Naive B cell (primary cell): ENCODE data around the gene ZDHHC12. TPM values are rescaled to one million over a fixed set of nuclear protein-coding genes. Genes with fewer than 3 reads are reported as not detected.
A peak's percentile ranks its signal among the peaks of the same experiment; 100 is the strongest.

ENCODE experiments used
- ATAC-seq, 2 donors: fragments of 150-1000 bp; cut with Tn5 transposase; 2 replicates each; pipeline ENCODE4 v1.10.0; 2021; ENCODE audit warnings: low read depth in 2 of 2, mild to moderate bottlenecking in 2 of 2, moderate library complexity in 2 of 2
- DNase-seq: peaks from one replicate; pipeline ENCODE4 v3.0.0; 2022
- H3K27ac Mint-ChIP-seq, 6 donors: one replicate each; pipeline ENCODE4 v1.8.0; 2020 to 2022; ENCODE audit warnings: mild to moderate bottlenecking in 6 of 6, mixed read lengths in 6 of 6, moderate library complexity in 5 of 6, inconsistent platforms in 2 of 6
- H3K27me3 Mint-ChIP-seq, 3 donors: one replicate each; pipeline ENCODE4 v1.8.0; 2021 to 2022; ENCODE audit warnings: mixed read lengths in 3 of 3, mild to moderate bottlenecking in 1 of 3
- H3K36me3 Mint-ChIP-seq, 2 donors: one replicate each; pipeline ENCODE4 v1.8.0; 2020 to 2022; ENCODE audit warnings: mixed read lengths in 2 of 2, inconsistent platforms in 1 of 2, mild to moderate bottlenecking in 1 of 2
- H3K4me1 Mint-ChIP-seq, 3 donors: one replicate each; pipeline ENCODE4 v1.8.0; 2020 to 2022; ENCODE audit warnings: mixed read lengths in 3 of 3, inconsistent platforms in 1 of 3, mild to moderate bottlenecking in 1 of 3, moderate library complexity in 1 of 3
- H3K4me3 Mint-ChIP-seq, 8 donors: one replicate each; pipeline ENCODE4 v1.8.0; 2020 to 2022; ENCODE audit warnings: mild to moderate bottlenecking in 8 of 8, mixed read lengths in 8 of 8, moderate library complexity in 8 of 8, inconsistent platforms in 2 of 8
- H3K9me3 Mint-ChIP-seq, 7 donors: one replicate each; pipeline ENCODE4 v1.8.0; 2020 to 2022; ENCODE audit warnings: mixed read lengths in 7 of 7, mild to moderate bottlenecking in 5 of 7, inconsistent platforms in 2 of 7, moderate library complexity in 1 of 7
- polyA plus RNA-seq, 6 donors: library from polyadenylated mRNA; unstranded; fragments of 300-500 nt; fragmentation: Illumina TruSeq; gene quantifications; one replicate each; pipeline ENCODE4 v1.2.3, GENCODE V29; 2021; ENCODE audit warnings: low read depth in 6 of 6

ZDHHC12 gene
- polyA plus RNA-seq, 6 donors from 2014 or later = 17.9 to 47.6 (median 43.2) TPM

DNA sequence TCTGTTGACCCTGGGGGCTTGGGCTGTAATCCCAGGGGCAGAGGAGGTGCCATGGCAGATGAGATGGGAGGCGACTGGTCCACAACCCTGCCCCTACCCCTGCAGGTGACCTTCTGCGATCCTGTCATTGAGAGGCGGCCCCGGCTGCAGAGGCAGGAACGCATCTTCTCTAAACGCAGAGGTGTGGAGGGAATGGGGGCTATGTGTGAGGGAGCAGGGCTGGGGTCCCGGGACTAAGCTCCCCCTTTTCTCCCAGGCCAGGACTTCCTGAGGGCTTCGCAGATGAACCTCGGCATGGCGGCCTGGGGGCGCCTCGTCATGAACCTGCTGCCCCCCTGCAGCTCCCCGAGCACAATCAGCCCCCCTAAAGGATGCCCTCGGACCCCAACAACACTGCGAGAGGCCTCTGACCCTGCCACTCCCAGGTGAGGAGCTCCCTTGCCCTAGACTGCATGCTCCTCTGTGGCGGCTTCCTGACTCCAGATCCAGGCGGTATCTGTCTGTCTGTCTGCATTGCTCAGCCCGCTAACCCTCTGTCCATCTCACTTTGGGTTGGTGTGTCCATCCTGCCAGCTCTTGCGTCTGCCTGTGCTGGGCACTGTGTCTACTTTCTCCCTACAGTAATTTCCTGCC, 9.9 kb downstream of the ZDHHC12 start:
- H3K9me3 Mint-ChIP-seq = no peaks in the 10 kb centered on the region
- ATAC-seq (no peak), DNase-seq (no peak)
- no peaks in the 10 kb centered on the region for H3K27me3 Mint-ChIP-seq
- peaks cover 0 to 2% (median 0%) of the 10 kb centered on the region in 3 donors for H3K4me1 Mint-ChIP-seq
- no peak overlapping the region for H3K4me3 Mint-ChIP-seq
- no peaks in the 10 kb centered on the region for H3K36me3 Mint-ChIP-seq
- peak overlapping the region in 1 of 6 donors; percentile 20 for H3K27ac Mint-ChIP-seq

DNA sequence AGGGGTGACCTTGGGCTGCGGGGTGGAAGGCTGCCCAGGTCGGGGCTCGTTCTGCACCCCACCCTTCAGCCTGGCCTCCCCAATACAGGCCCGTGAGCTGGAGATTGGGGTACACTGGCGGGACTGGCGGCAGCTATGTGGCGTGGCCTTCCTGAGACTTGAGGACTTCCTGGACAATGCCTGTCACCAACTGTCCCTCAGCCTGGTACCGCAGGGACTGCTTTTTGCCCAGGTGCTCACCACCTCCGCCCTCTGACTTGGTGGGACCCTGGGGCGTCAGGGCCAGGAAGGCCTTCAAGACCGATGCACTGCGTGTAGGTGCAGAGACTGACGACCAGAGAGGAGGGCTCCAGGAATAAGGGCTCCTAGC, 10.5 kb downstream of the ZDHHC12 start:
- no peak for DNase-seq
- H3K27me3 Mint-ChIP-seq = no peaks in the 10 kb centered on the region
- H3K36me3 Mint-ChIP-seq = no peaks in the 10 kb centered on the region
- ATAC-seq = no peak
- H3K4me1 Mint-ChIP-seq = peaks cover 0 to 2% (median 0%) of the 10 kb centered on the region in 3 donors
- H3K9me3 Mint-ChIP-seq = no peaks in the 10 kb centered on the region
- no peak overlapping the region for H3K4me3 Mint-ChIP-seq
- H3K27ac Mint-ChIP-seq = no peak overlapping the region

DNA sequence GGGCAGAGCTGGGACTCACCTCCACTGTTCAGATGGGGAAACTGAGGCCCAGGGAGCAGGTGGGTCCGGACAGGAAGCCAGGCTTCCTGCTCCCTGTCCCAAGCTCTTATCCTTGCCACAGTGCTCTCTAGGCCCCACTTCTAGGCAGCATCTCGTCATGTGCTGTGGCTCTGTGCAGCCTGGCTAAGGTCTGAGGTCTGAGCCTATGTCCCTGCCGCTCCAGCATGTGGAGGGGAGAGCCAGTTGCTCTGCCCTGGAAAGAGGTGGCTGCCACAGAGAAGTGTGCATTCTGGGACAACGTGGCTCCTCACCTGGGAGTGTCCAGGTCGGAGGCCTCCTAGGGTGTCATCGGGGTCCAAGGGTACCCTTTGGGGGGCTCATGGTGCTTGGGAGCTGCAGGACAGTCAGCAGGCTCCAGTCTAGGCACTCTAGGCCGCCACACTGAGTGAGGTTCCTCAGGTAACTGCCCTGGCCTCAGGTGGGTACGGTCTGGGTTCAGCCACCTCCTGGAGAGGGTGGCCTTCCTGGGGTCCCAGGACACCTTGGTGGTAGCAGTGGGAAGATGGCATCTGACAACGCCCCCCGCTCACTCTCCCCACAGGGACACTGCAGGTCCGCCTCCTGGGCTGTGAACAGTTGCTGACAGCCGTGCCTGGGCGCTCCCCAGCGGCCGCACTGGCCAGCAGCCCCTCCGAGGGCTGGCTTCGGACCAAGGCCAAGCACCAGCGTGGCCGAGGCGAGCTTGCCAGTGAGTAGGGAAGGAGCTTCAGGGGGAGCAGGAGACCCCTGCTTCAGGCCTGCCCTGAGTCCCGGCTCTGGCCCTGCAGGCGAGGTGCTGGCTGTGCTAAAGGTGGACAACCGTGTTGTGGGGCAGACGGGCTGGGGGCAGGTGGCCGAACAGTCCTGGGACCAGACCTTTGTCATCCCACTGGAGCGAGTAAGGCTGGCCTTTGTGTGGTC, 11.2 kb downstream of the ZDHHC12 start:
- Mint-ChIP-seq H3K9me3 (no peaks in the 10 kb centered on the region), H3K27me3 (no peaks in the 10 kb centered on the region), H3K4me3 (peak overlapping the region in 2 of 8 donors; percentile 42 to 45), H3K4me1 (peaks cover 0 to 2% (median 0%) of the 10 kb centered on the region in 3 donors), H3K27ac (no peak overlapping the region), H3K36me3 (no peaks in the 10 kb centered on the region)
- no peak for ATAC-seq
- DNase-seq = no peak

DNA sequence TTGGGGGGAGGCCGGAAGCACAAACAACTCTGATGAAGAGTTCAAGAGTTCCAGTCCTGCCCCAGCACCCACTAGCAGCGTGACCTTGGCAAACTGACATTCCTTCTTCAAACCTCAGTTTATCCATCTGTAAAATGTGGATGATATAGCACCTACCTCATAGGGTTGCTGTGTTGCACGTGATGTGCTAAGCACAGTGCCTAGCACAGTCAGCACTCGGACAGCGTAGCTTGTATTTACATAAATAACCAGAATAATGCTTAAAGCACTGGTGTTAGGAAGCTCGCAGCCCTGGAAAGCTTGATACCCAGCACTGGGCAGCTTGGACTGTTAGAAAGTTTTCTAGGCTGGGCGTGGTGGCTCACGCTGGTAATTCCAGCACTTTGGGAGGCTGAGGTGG, 16.5 kb downstream of the ZDHHC12 start:
- H3K9me3 Mint-ChIP-seq = no peaks in the 10 kb centered on the region
- H3K4me1 Mint-ChIP-seq = peaks cover 6 to 7% (median 6%) of the 10 kb centered on the region in 3 donors
- DNase-seq (no peak), ATAC-seq (no peak)
- H3K36me3 Mint-ChIP-seq = no peaks in the 10 kb centered on the region
- no peaks in the 10 kb centered on the region for H3K27me3 Mint-ChIP-seq
- no peak overlapping the region for H3K27ac Mint-ChIP-seq
- no peak overlapping the region for H3K4me3 Mint-ChIP-seq

DNA sequence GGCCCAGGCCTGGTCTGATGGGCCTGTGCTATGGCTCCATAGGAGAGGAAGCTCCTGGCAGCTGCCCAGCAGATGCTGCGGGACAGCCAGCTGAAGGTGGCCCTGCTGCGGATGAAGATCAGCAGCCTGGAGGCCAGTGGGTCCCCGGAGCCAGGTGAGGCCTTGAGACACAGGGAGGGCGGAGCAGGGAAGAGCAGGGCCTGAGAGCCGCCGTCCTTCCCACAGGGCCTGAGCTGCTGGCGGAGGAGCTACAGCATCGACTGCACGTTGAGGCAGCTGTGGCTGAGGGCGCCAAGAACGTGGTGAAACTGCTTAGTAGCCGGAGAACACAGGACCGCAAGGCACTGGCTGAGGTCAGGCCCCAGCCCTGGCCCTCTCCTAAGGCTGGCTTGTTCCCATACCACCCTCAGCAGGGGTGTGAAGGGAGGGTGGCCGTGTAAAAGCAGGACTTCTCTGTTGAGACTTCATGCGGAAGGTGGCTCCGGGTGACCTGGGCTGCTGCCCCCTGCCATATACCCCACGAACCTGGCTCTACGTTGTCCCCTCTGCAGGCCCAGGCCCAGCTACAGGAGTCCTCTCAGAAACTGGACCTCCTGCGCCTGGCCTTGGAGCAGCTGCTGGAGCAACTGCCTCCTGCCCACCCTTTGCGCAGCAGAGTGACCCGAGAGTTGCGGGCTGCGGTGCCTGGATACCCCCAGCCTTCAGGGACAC, 17.1 kb downstream of the ZDHHC12 start:
- no peak for ATAC-seq
- Mint-ChIP-seq H3K4me3 (peak overlapping the region in 1 of 8 donors; percentile 30), H3K27me3 (no peaks in the 10 kb centered on the region), H3K27ac (no peak overlapping the region), H3K36me3 (no peaks in the 10 kb centered on the region), H3K4me1 (peaks cover 10 to 12% (median 10%) of the 10 kb centered on the region in 3 donors), H3K9me3 (no peaks in the 10 kb centered on the region)
- no peak for DNase-seq

DNA sequence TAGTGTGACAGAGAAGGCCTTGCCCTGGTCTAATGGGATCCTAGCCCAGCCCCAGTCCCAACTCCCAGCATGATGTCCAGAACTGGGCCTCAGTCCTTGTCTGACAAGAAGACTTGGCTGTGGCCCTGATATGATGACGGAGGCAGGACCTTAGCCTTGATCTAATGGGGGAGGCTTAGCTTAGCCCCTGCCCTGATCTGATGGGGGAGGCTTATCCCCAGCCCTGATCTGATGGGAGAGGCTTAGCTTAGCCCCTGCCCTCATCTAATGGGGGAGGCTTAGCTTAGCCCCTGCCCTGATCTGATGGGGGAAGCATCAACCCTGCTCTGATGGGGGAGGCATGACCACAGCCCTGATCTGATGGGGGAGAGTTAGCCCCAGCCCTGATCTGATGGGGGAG, 17.9 kb downstream of the ZDHHC12 start:
- peaks cover 16% of the 10 kb centered on the region in 3 donors for H3K4me1 Mint-ChIP-seq
- ATAC-seq (no peak), DNase-seq (no peak)
- no peaks in the 10 kb centered on the region for H3K9me3 Mint-ChIP-seq
- H3K27me3 Mint-ChIP-seq = no peaks in the 10 kb centered on the region
- peak overlapping the region in 1 of 8 donors; percentile 18 for H3K4me3 Mint-ChIP-seq
- H3K36me3 Mint-ChIP-seq = no peaks in the 10 kb centered on the region
- H3K27ac Mint-ChIP-seq = peak overlapping the region in 2 of 6 donors; percentile 50 to 81

DNA sequence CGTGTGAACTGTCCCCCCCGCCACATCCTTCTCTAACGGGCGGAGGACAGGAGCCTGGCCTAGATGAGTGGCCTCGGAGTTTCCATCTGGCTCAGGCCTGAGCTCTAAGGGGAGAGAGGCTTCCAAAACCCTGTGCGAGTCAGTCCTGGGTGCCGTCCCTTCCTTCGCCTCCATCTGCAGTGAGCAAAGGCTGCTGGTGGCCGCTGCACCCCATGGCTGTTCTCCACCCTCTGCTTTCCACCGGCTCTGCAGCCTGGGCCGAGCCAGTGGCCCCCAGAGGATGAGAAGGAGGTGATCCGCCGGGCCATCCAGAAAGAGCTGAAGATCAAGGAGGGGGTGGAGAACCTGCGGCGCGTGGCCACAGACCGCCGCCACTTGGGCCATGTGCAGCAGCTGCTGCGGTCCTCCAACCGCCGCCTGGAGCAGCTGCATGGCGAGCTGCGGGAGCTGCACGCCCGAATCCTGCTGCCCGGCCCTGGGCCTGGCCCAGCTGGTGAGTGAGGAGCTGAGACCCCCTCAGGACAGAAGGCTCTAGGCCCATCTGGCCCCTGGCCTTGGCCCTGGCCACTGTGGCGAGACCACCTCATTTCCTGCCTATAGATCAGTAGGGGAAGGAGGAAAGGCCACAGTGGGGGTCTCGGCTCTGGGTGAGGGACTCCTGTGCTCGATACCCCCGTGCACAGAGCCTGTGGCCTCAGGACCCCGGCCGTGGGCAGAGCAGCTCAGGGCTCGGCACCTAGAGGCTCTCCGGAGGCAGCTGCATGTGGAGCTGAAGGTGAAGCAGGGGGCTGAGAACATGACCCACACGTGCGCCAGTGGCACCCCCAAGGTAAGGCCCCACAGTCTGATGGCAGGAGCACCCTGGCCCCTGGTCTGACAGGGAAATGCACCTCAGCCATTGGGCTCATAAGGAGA, 18.6 kb downstream of the ZDHHC12 start:
- H3K27me3 Mint-ChIP-seq = no peaks in the 10 kb centered on the region
- DNase-seq (no peak), ATAC-seq (no peak)
- no peak overlapping the region for H3K27ac Mint-ChIP-seq
- peak overlapping the region in 3 of 8 donors; percentile 59 to 76 (median 60) for H3K4me3 Mint-ChIP-seq
- H3K36me3 Mint-ChIP-seq = no peaks in the 10 kb centered on the region
- no peaks in the 10 kb centered on the region for H3K9me3 Mint-ChIP-seq
- H3K4me1 Mint-ChIP-seq = peaks cover 16% of the 10 kb centered on the region in 3 donors

DNA sequence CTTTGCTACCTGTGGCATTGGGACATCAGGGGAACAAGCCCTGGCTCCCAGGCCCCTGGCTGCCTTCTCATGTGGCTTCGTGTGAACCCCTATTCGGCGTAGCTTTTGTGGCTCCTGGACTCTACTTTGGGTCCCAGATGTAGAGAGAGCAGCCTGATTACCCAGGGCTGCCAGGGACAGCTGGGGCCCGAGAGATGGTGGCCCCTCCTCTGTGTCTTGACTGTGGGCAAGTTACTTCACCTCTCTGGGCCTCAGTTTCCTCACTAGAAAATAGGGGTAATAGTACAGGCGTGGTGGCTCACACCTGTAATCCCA, 19.6 kb downstream of the ZDHHC12 start:
- no peaks in the 10 kb centered on the region for H3K27me3 Mint-ChIP-seq
- ATAC-seq = no peak
- DNase-seq = no peak
- peaks cover 16% of the 10 kb centered on the region in 3 donors for H3K4me1 Mint-ChIP-seq
- H3K9me3 Mint-ChIP-seq = no peaks in the 10 kb centered on the region
- no peak overlapping the region for H3K27ac Mint-ChIP-seq
- H3K36me3 Mint-ChIP-seq = no peaks in the 10 kb centered on the region
- peak overlapping the region in 7 of 8 donors; percentile 29 to 90 (median 81) for H3K4me3 Mint-ChIP-seq

DNA sequence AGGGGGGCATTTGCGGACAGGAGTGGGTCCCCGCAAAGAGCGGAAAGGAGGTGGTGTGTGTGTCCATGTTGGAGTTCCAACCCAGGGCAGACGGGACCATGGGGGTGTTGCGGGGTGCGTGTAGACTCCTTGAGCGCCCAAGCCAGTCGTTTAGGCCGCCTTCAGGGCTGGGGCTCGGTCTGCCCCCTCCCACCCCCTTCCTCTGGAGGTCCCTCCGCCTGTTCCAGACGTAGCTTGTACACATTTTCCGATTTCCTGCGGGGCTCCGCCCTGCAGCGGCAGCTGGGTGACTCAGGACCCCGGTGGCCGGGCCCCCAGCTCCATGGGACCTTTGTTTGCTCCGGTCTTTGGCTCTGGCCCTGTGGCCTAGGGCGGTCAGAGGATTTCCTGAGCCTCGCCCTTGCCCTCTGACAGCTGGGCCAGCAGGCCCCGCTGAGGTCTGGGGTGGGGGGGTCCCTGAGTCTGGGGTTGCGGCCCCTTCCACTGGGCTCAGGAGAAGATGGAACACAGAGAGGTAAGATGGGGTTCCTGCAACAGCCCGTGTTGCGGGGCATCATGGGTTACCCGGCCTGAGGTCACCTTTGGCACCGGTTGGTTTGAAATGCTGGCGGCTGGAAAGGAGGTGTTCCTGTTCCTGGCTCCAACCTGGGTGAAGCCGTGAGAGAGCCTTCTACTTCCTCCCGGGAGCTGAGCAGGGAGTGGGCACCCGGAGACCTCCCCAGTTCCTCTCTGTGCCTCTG, 20.1 kb downstream of the ZDHHC12 start:
- peaks cover 16% of the 10 kb centered on the region in 3 donors for H3K4me1 Mint-ChIP-seq
- no peak for DNase-seq
- H3K27ac Mint-ChIP-seq = peak overlapping the region in 1 of 6 donors; percentile 45
- no peaks in the 10 kb centered on the region for H3K27me3 Mint-ChIP-seq
- H3K4me3 Mint-ChIP-seq = peak overlapping the region; percentile 76 to 90 (median 87)
- no peaks in the 10 kb centered on the region for H3K36me3 Mint-ChIP-seq
- H3K9me3 Mint-ChIP-seq = no peaks in the 10 kb centered on the region
- ATAC-seq = no peak

DNA sequence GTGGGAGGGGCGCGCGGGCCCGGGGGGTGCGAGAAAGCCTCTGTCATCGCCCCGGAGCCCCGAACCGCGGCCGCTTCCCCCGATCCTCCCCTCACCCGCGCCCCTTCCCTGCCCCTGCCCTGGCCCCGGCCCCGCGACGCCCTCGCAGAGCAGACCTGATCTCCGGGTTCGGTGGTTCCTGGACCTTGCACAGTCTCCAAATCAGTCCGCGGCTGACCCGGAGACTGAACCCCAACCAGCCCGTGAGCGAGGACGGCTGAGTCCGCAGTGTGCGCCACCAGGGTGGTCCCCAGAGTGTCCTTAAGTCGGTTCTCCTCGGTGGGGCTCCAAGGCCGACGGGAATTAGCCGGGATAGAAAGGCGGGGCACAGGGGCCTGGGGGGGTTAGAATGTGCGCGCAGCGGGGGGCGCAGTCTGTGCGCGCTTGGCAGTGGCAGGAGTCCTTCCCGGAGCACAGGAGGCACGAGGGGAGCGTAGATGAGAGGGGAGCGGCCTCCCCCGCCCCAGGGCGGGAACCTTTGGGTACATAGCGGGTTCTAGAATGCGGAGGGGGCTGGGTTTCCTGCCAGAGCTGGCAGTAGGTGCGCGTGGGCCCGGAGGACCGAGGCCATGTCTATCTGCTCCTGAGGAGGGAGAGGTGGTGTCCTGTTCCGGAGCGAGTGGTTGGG, 20.8 kb downstream of the ZDHHC12 start:
- DNase-seq = no peak
- Mint-ChIP-seq H3K27me3 (no peaks in the 10 kb centered on the region), H3K27ac (peak overlapping the region in 3 of 6 donors; percentile 33 to 72 (median 45)), H3K4me3 (peak overlapping the region; percentile 76 to 90 (median 87)), H3K9me3 (no peaks in the 10 kb centered on the region), H3K4me1 (peaks cover 16% of the 10 kb centered on the region in 3 donors), H3K36me3 (no peaks in the 10 kb centered on the region)
- peak; percentile 35 to 36 for ATAC-seq

DNA sequence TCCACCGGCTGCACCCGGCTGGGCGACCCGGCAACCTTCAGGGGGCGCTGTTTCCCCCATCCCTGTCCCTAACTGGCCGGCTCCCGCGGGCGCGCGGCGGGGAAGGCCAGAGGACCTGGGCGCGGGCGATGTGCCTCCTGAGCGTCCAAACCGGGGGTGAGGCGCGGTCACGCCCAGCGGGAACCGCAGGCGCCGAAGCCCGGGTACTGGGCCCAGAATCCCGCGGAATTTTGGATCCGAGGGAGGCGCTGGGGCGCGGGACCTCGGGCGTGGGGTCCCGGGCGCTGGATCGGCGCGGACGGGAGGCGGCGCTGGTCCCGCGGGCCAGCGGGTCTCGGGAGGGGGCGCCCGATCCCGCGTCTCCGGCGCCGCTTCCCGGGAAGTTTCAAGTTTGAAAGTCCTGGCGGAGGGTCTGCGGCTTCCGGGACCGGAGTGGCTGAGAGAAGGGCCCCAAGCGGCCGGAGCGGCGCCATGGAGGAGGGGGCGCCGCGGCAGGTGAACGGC, 21.4 kb downstream of the ZDHHC12 start, which contains the start of gene PKN3:
Gene PKN3, plus strand, starts transcription at position 59 of the 504 bp plus-strand sequence. Its CDS starts 413 bp downstream, at position 472.
- Mint-ChIP-seq H3K36me3 (no peaks in the 10 kb centered on the region), H3K4me3 (peak within 1 kb of the TSS; percentile 81 to 94 (median 90))
- DNase-seq = peak; percentile 81

More for the DNA sequence above, 21.4 kb downstream of the ZDHHC12 start, which contains the start of gene PKN3:
- Mint-ChIP-seq H3K4me1 (peaks cover 16% of the 10 kb centered on the region in 3 donors), H3K27ac (peak within 1 kb of the TSS in 4 of 6 donors; percentile 33 to 72 (median 54)), H3K9me3 (no peaks in the 10 kb centered on the region), H3K27me3 (no peaks in the 10 kb centered on the region)
- peak; percentile 90 to 92 for ATAC-seq
